Right lobe of liver (tissue), 4 donors: ENCODE data around the gene MGARP.
"Not testable (repeated sequence)": the region's sequence is repeated elsewhere in the genome, so short reads cannot be mapped to it uniquely, and the experiment has no call there.

Experiments
- CTCF ChIP-seq, 4 donors: fragments of 200-600 bp in 3 of 4; fragments of 450-650 bp in 1 of 4; IDR thresholded peaks; one replicate each; pipeline versions ENCODE4 v1.5.1 to v1.8.0; 2016 to 2022; ENCODE audit warnings: antibody characterized with exemption in 4 of 4, mild to moderate bottlenecking in 2 of 4
- POLR2A ChIP-seq: fragments of 450-650 bp; IDR thresholded peaks from one replicate; pipeline ENCODE4 v1.6.1; 2017; ENCODE audit warnings: antibody characterized with exemption, mild to moderate bottlenecking
- donor health status: DM: no; HTN: no; CAD: no.
- donor health status: DM: no; HTN: no; CAD: no.
- donor health status: DM: no; HTN: yes; CAD: no.

GRCh38 chr4:139322541-139322940 is 42.5 kb upstream of the MGARP start:
- not testable (repeated sequence) for TF ChIP-seq CTCF (IDR thresholded peaks at IDR 0.05); POLR2A
